Measurements from ENCODE around the gene RARB.
A peak's percentile ranks its signal among the peaks of the same experiment; 100 is the strongest.

The RARB gene

GRCh38 chr3:25582242-25582641, 154.2 kb downstream of the RARB start:
- DNase-seq: no peak

GRCh38 chr3:25583343-25583742, 155.3 kb downstream of the RARB start:
- DNase-seq: no peak

GRCh38 chr3:25584011-25584789, 156.1 kb downstream of the RARB start:
- no peak for DNase-seq

GRCh38 chr3:25585361-25586166, 157.5 kb downstream of the RARB start:
- DNase-seq: no peak

GRCh38 chr3:25586167-25586505, 158.1 kb downstream of the RARB start:
- DNase-seq: no peak

GRCh38 chr3:25586553-25586952, 158.5 kb downstream of the RARB start:
- DNase-seq: no peak

- no peak for DNase-seq
Measured at GRCh38 chr3:25587094-25587493, 159.0 kb downstream of the RARB start.

GRCh38 chr3:25587526-25587925, 159.5 kb downstream of the RARB start:
- no peak for DNase-seq

- DNase-seq: no peak
Measured at GRCh38 chr3:25587975-25588374, 159.9 kb downstream of the RARB start.

- DNase-seq: no peak
Measured at GRCh38 chr3:25588441-25589103, 160.5 kb downstream of the RARB start.

- no peak for DNase-seq
Measured at GRCh38 chr3:25589104-25589782, 161.2 kb downstream of the RARB start.

GRCh38 chr3:25589783-25590258, 161.8 kb downstream of the RARB start:
- DNase-seq: no peak

GRCh38 chr3:25592510-25592968, 164.5 kb downstream of the RARB start:
- no peak for DNase-seq

GRCh38 chr3:25593001-25593400, 164.9 kb downstream of the RARB start:
- no peak for DNase-seq

GRCh38 chr3:25594007-25594502, 166.0 kb downstream of the RARB start:
- DNase-seq: peak; percentile 47

GRCh38 chr3:25597535-25598101, 169.6 kb downstream of the RARB start:
- DNase-seq: no peak

GRCh38 chr3:25603703-25604102, 175.6 kb downstream of the RARB start:
- no peak for DNase-seq

GRCh38 chr3:25604107-25604805, 176.2 kb downstream of the RARB start:
- DNase-seq: no peak

- no peak for DNase-seq
Measured at GRCh38 chr3:25610167-25610566, 182.1 kb downstream of the RARB start.

- no peak for DNase-seq
Measured at GRCh38 chr3:25610779-25611178, 182.7 kb downstream of the RARB start.

GRCh38 chr3:25611193-25611592, 183.1 kb downstream of the RARB start:
- DNase-seq: no peak

- no peak for DNase-seq
Measured at GRCh38 chr3:25618028-25618427, 190.0 kb downstream of the RARB start.

Data from CD4-positive, alpha-beta T cell treated with Interleukin-21 for 1 hour (primary cell).